CD4-positive, CD25-positive, alpha-beta regulatory T cell (primary cell): ENCODE data around the gene FAXC. TPM values are rescaled to one million over a fixed set of nuclear protein-coding genes. Genes with fewer than 3 reads are reported as not detected.
"Not testable (repeated sequence)": the region's sequence is repeated elsewhere in the genome, so short reads cannot be mapped to it uniquely, and the experiment has no call there.

Experiments used
- ATAC-seq, 2 donors: fragments of 150-1000 bp; cut with Tn5 transposase; one replicate each; pipeline ENCODE4 v1.10.0; 2021; ENCODE audit warnings: low read depth in 2 of 2, moderate number of reproducible peaks in 2 of 2, moderate library complexity in 1 of 2
- DNase-seq, 3 donors: peaks; one replicate each; pipeline versions ENCODE4 v3.0.0 to v3.0.0-alpha.2; 2012 to 2022; ENCODE audit warnings: mixed read lengths in 1 of 3
- H3K27ac ChIP-seq: one replicate; pipeline ENCODE4 v1.7.0; 2013; ENCODE audit warnings: mild to moderate bottlenecking, low read length; ENCODE audit not compliant: insufficient read depth, poor library complexity, severe bottlenecking
- H3K27me3 ChIP-seq: one replicate; pipeline ENCODE4 v1.7.0; 2013; ENCODE audit warnings: low read length; ENCODE audit not compliant: control insufficient read depth, insufficient read depth
- H3K36me3 ChIP-seq: one replicate; pipeline ENCODE4 v1.7.0; 2013; ENCODE audit warnings: mild to moderate bottlenecking, low read length, moderate library complexity; ENCODE audit not compliant: control insufficient read depth, insufficient read depth
- H3K4me1 ChIP-seq: 2 replicates; pipeline ENCODE4 v1.7.0; 2013; ENCODE audit warnings: mild to moderate bottlenecking, low read length; ENCODE audit not compliant: insufficient read depth, control insufficient read depth, poor library complexity, severe bottlenecking
- H3K4me3 ChIP-seq: one replicate; pipeline ENCODE4 v1.7.0; 2013; ENCODE audit warnings: low read depth, mild to moderate bottlenecking, low read length, moderate library complexity
- H3K9me3 ChIP-seq, 2 experiments: 1 replicate in 1 of 2; 2 replicates in 1 of 2; pipeline ENCODE4 v1.7.0; 2013; ENCODE audit warnings: low read length in 2 of 2, mild to moderate bottlenecking in 1 of 2, moderate library complexity in 1 of 2; ENCODE audit not compliant: control insufficient read depth in 2 of 2
- H3K27ac Mint-ChIP-seq, 3 donors: one replicate each; pipeline ENCODE4 v1.8.0; 2020 to 2022; ENCODE audit warnings: mild to moderate bottlenecking in 3 of 3, mixed read lengths in 3 of 3, moderate library complexity in 2 of 3
- H3K27me3 Mint-ChIP-seq: one replicate; pipeline ENCODE4 v1.8.0; 2022; ENCODE audit warnings: mild to moderate bottlenecking, mixed read lengths
- H3K36me3 Mint-ChIP-seq: one replicate; pipeline ENCODE4 v1.8.0; 2020; ENCODE audit warnings: mixed read lengths
- H3K4me1 Mint-ChIP-seq, 4 donors: one replicate each; pipeline ENCODE4 v1.8.0; 2020 to 2022; ENCODE audit warnings: mixed read lengths in 4 of 4, mild to moderate bottlenecking in 1 of 4
- H3K4me3 Mint-ChIP-seq, 4 donors: one replicate each; pipeline ENCODE4 v1.8.0; 2020 to 2022; ENCODE audit warnings: mild to moderate bottlenecking in 4 of 4, mixed read lengths in 4 of 4, moderate library complexity in 3 of 4
- H3K9me3 Mint-ChIP-seq, 7 donors: one replicate each; pipeline ENCODE4 v1.8.0; 2020 to 2022; ENCODE audit warnings: mixed read lengths in 7 of 7, mild to moderate bottlenecking in 3 of 7, moderate library complexity in 2 of 7
- polyA plus RNA-seq, 4 donors: library from polyadenylated mRNA; unstranded; fragments of 300-500 nt; fragmentation: Illumina TruSeq; gene quantifications; one replicate each; pipeline ENCODE4 v1.2.3, GENCODE V29; 2021
- total RNA-seq: library from RNA; stranded (reverse); gene quantifications from one replicate; pipeline ENCODE4 v1.2.3, GENCODE V29; 2022

The FAXC gene
- total and polyA plus RNA-seq, 5 donors from 2014 or later, result not detected

- DNase-seq, result peak in 1 of 3 donors; percentile 2
- Mint-ChIP-seq H3K36me3 (no peaks in the 10 kb centered on the region), H3K27ac (no peak overlapping the region), H3K4me3 (no peak overlapping the region), H3K9me3 (peaks cover 0 to 1% (median 0%) of the 10 kb centered on the region in 7 donors), H3K27me3 (peaks cover 4% of the 10 kb centered on the region), H3K4me1 (no peaks in the 10 kb centered on the region)
- Histone ChIP-seq H3K4me3 (no peak overlapping the region), H3K9me3 (no peaks in the 10 kb centered on the region), H3K27me3 (peaks cover 2% of the 10 kb centered on the region), H3K36me3 (no peaks in the 10 kb centered on the region), H3K4me1 (no peaks in the 10 kb centered on the region), H3K27ac (no peak overlapping the region)
- no peak for ATAC-seq
Measured at GRCh38 chr6:99282479-99283062, 66.9 kb downstream of the FAXC start.

GRCh38 chr6:99276747-99277146 lies 72.7 kb downstream of the FAXC start:
- Mint-ChIP-seq H3K4me3 (no peak overlapping the region), H3K36me3 (no peaks in the 10 kb centered on the region), H3K27ac (no peak overlapping the region), H3K27me3 (peaks cover 9% of the 10 kb centered on the region), H3K9me3 (no peaks in the 10 kb centered on the region), H3K4me1 (no peaks in the 10 kb centered on the region)
- Histone ChIP-seq H3K27ac (no peak overlapping the region), H3K36me3 (no peaks in the 10 kb centered on the region), H3K4me3 (no peak overlapping the region), H3K27me3 (peaks cover 2% of the 10 kb centered on the region), H3K4me1 (no peaks in the 10 kb centered on the region), H3K9me3 (no peaks in the 10 kb centered on the region)
- DNase-seq, result no peak
- ATAC-seq, result no peak

- ATAC-seq (no peak), DNase-seq (no peak)
- Mint-ChIP-seq H3K9me3 (peaks cover 0 to 4% (median 0%) of the 10 kb centered on the region in 7 donors), H3K27me3 (no peaks in the 10 kb centered on the region), H3K4me1 (no peaks in the 10 kb centered on the region), H3K36me3 (no peaks in the 10 kb centered on the region), H3K27ac (no peak overlapping the region), H3K4me3 (no peak overlapping the region)
- no peaks in the 10 kb centered on the region for H3K27me3 ChIP-seq
- no peaks in the 10 kb centered on the region for H3K9me3 ChIP-seq
- H3K4me3 ChIP-seq, result no peak overlapping the region
- H3K36me3 ChIP-seq, result no peaks in the 10 kb centered on the region
- no peak overlapping the region for H3K27ac ChIP-seq
- H3K4me1 ChIP-seq, result no peaks in the 10 kb centered on the region
Measured at GRCh38 chr6:99270826-99271225, 78.6 kb downstream of the FAXC start.

- no peak overlapping the region for H3K4me3 Mint-ChIP-seq
Measured at GRCh38 chr6:99270030-99270429, 79.4 kb downstream of the FAXC start.

GRCh38 chr6:99269207-99269606 lies 80.3 kb downstream of the FAXC start:
- peaks cover 0 to 4% (median 0%) of the 10 kb centered on the region in 7 donors for H3K9me3 Mint-ChIP-seq
- H3K36me3 ChIP-seq, result no peaks in the 10 kb centered on the region
- H3K4me3 Mint-ChIP-seq, result no peak overlapping the region
- no peak overlapping the region for H3K27ac ChIP-seq
- ATAC-seq (no peak), DNase-seq (no peak)
- no peaks in the 10 kb centered on the region for H3K27me3 Mint-ChIP-seq
- no peak overlapping the region for H3K4me3 ChIP-seq
- H3K4me1 ChIP-seq, result no peaks in the 10 kb centered on the region
- no peak overlapping the region for H3K27ac Mint-ChIP-seq
- H3K4me1 Mint-ChIP-seq, result no peaks in the 10 kb centered on the region
- H3K9me3 ChIP-seq, result no peaks in the 10 kb centered on the region
- H3K36me3 Mint-ChIP-seq, result no peaks in the 10 kb centered on the region
- H3K27me3 ChIP-seq, result no peaks in the 10 kb centered on the region

More at GRCh38 chr6:99270030-99270429, 79.4 kb downstream of the FAXC start:
- no peaks in the 10 kb centered on the region for H3K27me3 Mint-ChIP-seq
- DNase-seq, result no peak
- Histone ChIP-seq H3K4me1 (no peaks in the 10 kb centered on the region), H3K9me3 (no peaks in the 10 kb centered on the region), H3K36me3 (no peaks in the 10 kb centered on the region), H3K27me3 (no peaks in the 10 kb centered on the region), H3K4me3 (no peak overlapping the region), H3K27ac (no peak overlapping the region)
- H3K4me1 Mint-ChIP-seq, result no peaks in the 10 kb centered on the region
- H3K27ac Mint-ChIP-seq, result no peak overlapping the region
- no peak for ATAC-seq
- H3K36me3 Mint-ChIP-seq, result no peaks in the 10 kb centered on the region
- peaks cover 0 to 4% (median 0%) of the 10 kb centered on the region in 7 donors for H3K9me3 Mint-ChIP-seq

- not testable (repeated sequence) for H3K36me3 Mint-ChIP-seq, H3K9me3 Mint-ChIP-seq, H3K27ac Mint-ChIP-seq, H3K36me3 ChIP-seq, H3K4me3 ChIP-seq, H3K27me3 Mint-ChIP-seq, ATAC-seq, H3K4me3 Mint-ChIP-seq, H3K27ac ChIP-seq, H3K4me1 Mint-ChIP-seq, H3K4me1 ChIP-seq, H3K27me3 ChIP-seq, DNase-seq, H3K9me3 ChIP-seq
Measured at GRCh38 chr6:99266996-99267395, 82.5 kb downstream of the FAXC start.

GRCh38 chr6:99265447-99265846 lies 84.0 kb downstream of the FAXC start:
- H3K4me3 ChIP-seq, H3K27ac ChIP-seq, H3K9me3 Mint-ChIP-seq, H3K9me3 ChIP-seq, H3K27ac Mint-ChIP-seq, H3K4me3 Mint-ChIP-seq, H3K4me1 Mint-ChIP-seq, H3K4me1 ChIP-seq, H3K36me3 ChIP-seq, ATAC-seq, H3K27me3 ChIP-seq, DNase-seq, H3K27me3 Mint-ChIP-seq, H3K36me3 Mint-ChIP-seq: not testable (repeated sequence)
